Endothelial cell of umbilical vein (primary cell): ENCODE results near the gene LMAN2. TPM values are rescaled to one million over a fixed set of nuclear protein-coding genes. Genes with fewer than 3 reads are reported as not detected.
A peak's percentile ranks its signal among the peaks of the same experiment; 100 is the strongest.

Experiments
- BruUV-seq: library from RNA; stranded (reverse); fragments of 400-500 nt; replicated peaks from 2 replicates; lab custom pipeline; 2021; lab: Mats Ljungman, UMichigan
- CTCF ChIA-PET: fragments of 300-600, 350-600 bp; sonication (Branson Sonifier 250); formaldehyde crosslinking; loops from one replicate; lab custom pipeline; 2021; ENCODE audit warnings: antibody characterized with exemption, inconsistent platforms; lab: Charles Lee
- POLR2A ChIA-PET: fragments of 300-600, 350-600 bp; sonication (Branson Sonifier 250); formaldehyde crosslinking; loops from one replicate; lab custom pipeline; 2021; ENCODE audit warnings: antibody characterized with exemption, inconsistent platforms; lab: Charles Lee
- DNase-seq: peaks from one replicate; pipeline ENCODE4 v3.0.0-alpha.2; 2011; ENCODE audit warnings: low read depth, low spot score
- FAIRE-seq: peaks from 2 replicates; lab custom pipeline; 2011; peaks lifted over from hg19 to GRCh38; lab: Jason Lieb, UNC
- H2AFZ ChIP-seq: 2 replicates; pipeline ENCODE4 v1.6.0; 2012; ENCODE audit warnings: low read depth, low read length, control low read depth, inconsistent platforms
- H3K27ac ChIP-seq: 2 replicates; pipeline ENCODE4 v1.5.1; 2011; ENCODE audit warnings: low read depth, mild to moderate bottlenecking, control low read depth, low read length, moderate library complexity; ENCODE audit not compliant: insufficient read depth
- H3K27me3 ChIP-seq, 2 experiments: 2 replicates each; pipeline versions ENCODE4 v1.6.0 to v1.6.1; 2011; ENCODE audit warnings: low read length in 2 of 2, mixed read lengths in 1 of 2; ENCODE audit not compliant: control insufficient read depth in 2 of 2, insufficient read depth in 2 of 2
- H3K36me3 ChIP-seq, 2 experiments: 2 replicates in 1 of 2; 3 replicates in 1 of 2; pipeline ENCODE4 v1.5.1; 2011; ENCODE audit warnings: low read length in 2 of 2, mild to moderate bottlenecking in 1 of 2, moderate library complexity in 1 of 2; ENCODE audit not compliant: control insufficient read depth in 2 of 2, insufficient read depth in 2 of 2; ENCODE audit errors: extremely low read depth in 1 of 2
- H3K4me1 ChIP-seq: 3 replicates; pipeline ENCODE4 v1.5.1; 2011; ENCODE audit warnings: mild to moderate bottlenecking, low read length; ENCODE audit not compliant: control insufficient read depth, insufficient read depth; ENCODE audit errors: extremely low read depth
- H3K4me2 ChIP-seq: 2 replicates; pipeline ENCODE4 v1.6.1; 2011; ENCODE audit warnings: low read length, control low read depth, mixed read lengths; ENCODE audit not compliant: insufficient read depth
- H3K4me3 ChIP-seq, 3 experiments: fragments of 200-600 bp in 1 of 3; sonication (generic), shearing (Covaris generic) in 1 of 3; replicated peaks in 1 of 3; 2 replicates each; pipeline ENCODE4 v1.5.1; 2011 to 2016; ENCODE audit warnings: control low read depth in 3 of 3, low read length in 3 of 3, mild to moderate bottlenecking in 2 of 3, inconsistent platforms in 1 of 3, low read depth in 1 of 3, moderate library complexity in 1 of 3; ENCODE audit not compliant: insufficient read depth in 1 of 3
- H3K79me2 ChIP-seq: 2 replicates; pipeline ENCODE4 v1.6.0; 2012; ENCODE audit warnings: low read length, inconsistent platforms; ENCODE audit not compliant: control insufficient read depth, insufficient read depth
- H3K9ac ChIP-seq: replicated peaks from 2 replicates; pipeline ENCODE3; 2011; ENCODE audit warnings: low read length, control low read depth; ENCODE audit not compliant: insufficient read depth; ENCODE audit errors: extremely low read depth
- H3K9me1 ChIP-seq: replicated peaks from 3 replicates; pipeline ENCODE4 v1.6.0; 2011; ENCODE audit warnings: mild to moderate bottlenecking, low read length; ENCODE audit not compliant: control insufficient read depth, insufficient read depth; ENCODE audit errors: extremely low read depth
- H3K9me3 ChIP-seq: replicated peaks from 2 replicates; pipeline ENCODE4 v1.5.1; 2012; ENCODE audit warnings: low read length, inconsistent platforms; ENCODE audit not compliant: control insufficient read depth, insufficient read depth
- H4K20me1 ChIP-seq: replicated peaks from 2 replicates; pipeline ENCODE3; 2011; ENCODE audit warnings: mild to moderate bottlenecking, low read length; ENCODE audit not compliant: control insufficient read depth, insufficient read depth; ENCODE audit errors: extremely low read depth
- EZH2 ChIP-seq: IDR thresholded peaks from 2 replicates; pipeline ENCODE4 v1.6.1; 2012; ENCODE audit warnings: borderline replicate concordance, low read depth, mild to moderate bottlenecking, moderate library complexity, low read length, inconsistent platforms; ENCODE audit not compliant: severe bottlenecking
- FOS ChIP-seq: IDR thresholded peaks from 2 replicates; pipeline ENCODE4 v1.6.1; 2011; ENCODE audit warnings: mild to moderate bottlenecking, low read length, moderate library complexity, borderline replicate concordance; ENCODE audit not compliant: insufficient read depth
- GATA2 ChIP-seq: IDR thresholded peaks from 2 replicates; pipeline ENCODE4 v1.7.0; 2011; ENCODE audit warnings: low read depth, mild to moderate bottlenecking, moderate library complexity, mixed read lengths, low read length; ENCODE audit not compliant: insufficient read length, insufficient read depth
- JUN ChIP-seq: IDR thresholded peaks from 2 replicates; pipeline ENCODE4 v1.6.1; 2011; ENCODE audit warnings: borderline replicate concordance, low read depth; ENCODE audit not compliant: insufficient read length, insufficient read depth
- MAX ChIP-seq: IDR thresholded peaks from 2 replicates; pipeline ENCODE4 v1.6.1; 2011; ENCODE audit not compliant: insufficient read depth, insufficient read length
- MYC ChIP-seq: IDR thresholded peaks from one replicate; pipeline ENCODE4 v1.6.1; 2011; ENCODE audit warnings: mild to moderate bottlenecking, low read depth, low read length
- POLR2A ChIP-seq: IDR thresholded peaks from 2 replicates; pipeline ENCODE4 v1.6.1; 2012; ENCODE audit warnings: low read depth, mild to moderate bottlenecking, control low read depth, low read length
- POLR2AphosphoS5 ChIP-seq: IDR thresholded peaks from 2 replicates; pipeline ENCODE4 v1.6.1; 2012; ENCODE audit warnings: low read depth, mild to moderate bottlenecking, control low read depth, low read length, moderate library complexity; ENCODE audit not compliant: insufficient read depth
- dilution Hi-C: fragments of 300-500 bp; cut with MboI; formaldehyde crosslinking; loops from one replicate; pipeline ENCODE4 v1.15.0; 2019; ENCODE audit warnings: low sequenced_read_pairs; ENCODE audit not compliant: extremely low pct_ligation_motif_present
- intact Hi-C: fragments of 100-400 bp; cut with micrococcal nuclease; formaldehyde crosslinking; loops from one replicate; pipeline ENCODE4 v1.10.0; 2022
- polyA plus RNA-seq, 4 experiments: library from polyadenylated mRNA; depleted of rRNA in 3 of 4; stranded (reverse) in 3 of 4; unstranded in 1 of 4; fragments of >200 nt; gene quantifications; 2 replicates each; pipeline versions ENCODE4 v1.2.1 to v1.2.3, GENCODE V29; 2011 to 2012; ENCODE audit warnings: missing spikeins in 1 of 4
- total RNA-seq: library from RNA; stranded (reverse); gene quantifications from 2 replicates; pipeline ENCODE4 v1.2.3, GENCODE V29; 2021

LMAN2 gene
- total and polyA plus RNA-seq, 2 donors (not counting 3 experiments of a cell fraction or from before 2014, with no cell fraction given) = 151 to 370 TPM

- POLR2A ChIA-PET = interaction anchor here (0.6 kb wide), 1 partner anchor 181 kb away, joined by 3 read pairs; no protein-coding TSS in a partner anchor
- Histone ChIP-seq H3K27ac (peak overlapping the region; percentile 77), H3K9me3 (no peaks in the 10 kb centered on the region), H3K9me1 (no peaks in the 10 kb centered on the region), H4K20me1 (no peaks in the 10 kb centered on the region), H3K4me2 (peak overlapping the region; percentile 75), H3K9ac (peak overlapping the region; percentile 60), H3K27me3 (no peaks in the 10 kb centered on the region), H3K4me1 (peaks cover 22% of the 10 kb centered on the region), H3K36me3 (peaks cover 0 to 7% of the 10 kb centered on the region in 2 experiments), H3K79me2 (no peaks in the 10 kb centered on the region), H2AFZ (peak overlapping the region; percentile 87), H3K4me3 (peak overlapping the region in 1 of 3 experiments; percentile 36)
- FAIRE-seq = peak; percentile 97
- BruUV-seq = no TSS peak
- peak; percentile 79 for DNase-seq
- TF ChIP-seq FOS (no peak), GATA2 (no peak), MAX (no peak), POLR2AphosphoS5 (peak; percentile 27), JUN (peak; percentile 22), EZH2 (no peak), MYC (no peak), POLR2A (peak; percentile 50)
- CTCF ChIA-PET = interaction anchor here (0.8 to 2.8 kb wide), 16 partner anchors 8 to 214 kb away, joined by 3 to 29 read pairs (median 4); partner anchors contain the start of gene MXD3
- intact Hi-C loops (loop anchor here (1.0 kb wide), 2 partner anchors 23 to 42 kb away; partner anchors contain the start of gene LMAN2), dilution Hi-C loops (no loop called here)
Observed at GRCh38 chr5:177327539-177328522, 23.6 kb downstream of the LMAN2 start.
